ENCODE data around the gene MILR1. TPM values are rescaled to one million over a fixed set of nuclear protein-coding genes. Genes with fewer than 3 reads are reported as not detected.

Gene MILR1
- total and polyA plus RNA-seq, 10 donors, result 15.6 to 55.0 (median 27.6) TPM

GRCh38 chr17:64401244-64401860, 47.6 kb upstream of the MILR1 start:
- peaks cover 17 to 97% (median 88%) of the 10 kb centered on the region in 6 donors for H3K4me1 ChIP-seq
- peak overlapping the region in 6 of 8 donors; percentile 22 to 93 (median 56) for H3K27ac ChIP-seq
- no peak for DNase-seq
- H3K36me3 ChIP-seq, result peaks cover 0 to 4% (median 0%) of the 10 kb centered on the region in 6 donors
- TF ChIP-seq POLR2AphosphoS5 (IDR thresholded peaks at IDR 0.05), result no peak
- no peak for TF ChIP-seq POLR2A (IDR thresholded peaks at IDR 0.05)
- TF ChIP-seq, protein P1, sequence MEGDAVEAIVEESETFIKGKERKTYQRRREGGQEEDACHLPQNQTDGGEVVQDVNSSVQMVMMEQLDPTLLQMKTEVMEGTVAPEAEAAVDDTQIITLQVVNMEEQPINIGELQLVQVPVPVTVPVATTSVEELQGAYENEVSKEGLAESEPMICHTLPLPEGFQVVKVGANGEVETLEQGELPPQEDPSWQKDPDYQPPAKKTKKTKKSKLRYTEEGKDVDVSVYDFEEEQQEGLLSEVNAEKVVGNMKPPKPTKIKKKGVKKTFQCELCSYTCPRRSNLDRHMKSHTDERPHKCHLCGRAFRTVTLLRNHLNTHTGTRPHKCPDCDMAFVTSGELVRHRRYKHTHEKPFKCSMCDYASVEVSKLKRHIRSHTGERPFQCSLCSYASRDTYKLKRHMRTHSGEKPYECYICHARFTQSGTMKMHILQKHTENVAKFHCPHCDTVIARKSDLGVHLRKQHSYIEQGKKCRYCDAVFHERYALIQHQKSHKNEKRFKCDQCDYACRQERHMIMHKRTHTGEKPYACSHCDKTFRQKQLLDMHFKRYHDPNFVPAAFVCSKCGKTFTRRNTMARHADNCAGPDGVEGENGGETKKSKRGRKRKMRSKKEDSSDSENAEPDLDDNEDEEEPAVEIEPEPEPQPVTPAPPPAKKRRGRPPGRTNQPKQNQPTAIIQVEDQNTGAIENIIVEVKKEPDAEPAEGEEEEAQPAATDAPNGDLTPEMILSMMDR (IDR thresholded peaks at IDR 0.05 in 8 of 11, conservative IDR thresholded peaks at IDR 0.05 in 3 of 11), result no peak
- no peaks in the 10 kb centered on the region for H3K9me3 ChIP-seq
- H3K27me3 ChIP-seq (replicated peaks in 1 of 7), result no peaks in the 10 kb centered on the region
- intact Hi-C loops (cut with DNase I; ENCODE audit: low total_unique reads), result no loop called here
- no peak overlapping the region for H3K4me3 ChIP-seq
- WGBS, 5 donors, result 77 to 83% (median 80%) methylated on average over 8 of the region's 8 CpGs

GRCh38 chr17:64401941-64402340, 47.0 kb upstream of the MILR1 start:
- intact Hi-C loops (cut with DNase I; ENCODE audit: low total_unique reads), result no loop called here
- peak; percentile 12 for DNase-seq
- H3K4me1 ChIP-seq, result peaks cover 22 to 97% (median 88%) of the 10 kb centered on the region in 6 donors
- no peaks in the 10 kb centered on the region for H3K9me3 ChIP-seq
- no peaks in the 10 kb centered on the region for H3K27me3 ChIP-seq (replicated peaks in 1 of 7)
- H3K27ac ChIP-seq, result peak overlapping the region in 6 of 8 donors; percentile 22 to 93 (median 56)
- no peak overlapping the region for H3K4me3 ChIP-seq
- peaks cover 0 to 4% (median 0%) of the 10 kb centered on the region in 6 donors for H3K36me3 ChIP-seq
- WGBS, 5 donors, result 30 to 61% (median 48%) methylated on average over 2 of the region's 2 CpGs
- no peak for TF ChIP-seq POLR2A (IDR thresholded peaks at IDR 0.05)
- no peak for TF ChIP-seq POLR2AphosphoS5 (IDR thresholded peaks at IDR 0.05)
- TF ChIP-seq, protein P1 (IDR thresholded peaks at IDR 0.05 in 8 of 11, conservative IDR thresholded peaks at IDR 0.05 in 3 of 11), result no peak

- H3K27me3 ChIP-seq (replicated peaks in 1 of 7), result no peaks in the 10 kb centered on the region
- H3K4me1 ChIP-seq, result peaks cover 26 to 100% (median 93%) of the 10 kb centered on the region in 6 donors
- peak overlapping the region in 5 of 8 donors; percentile 41 to 93 (median 63) for H3K27ac ChIP-seq
- intact Hi-C loops (cut with DNase I; ENCODE audit: low total_unique reads), result no loop called here
- H3K4me3 ChIP-seq, result no peak overlapping the region
- H3K36me3 ChIP-seq, result peaks cover 0 to 4% (median 0%) of the 10 kb centered on the region in 6 donors
- DNase-seq, result peak; percentile 31
- 94 to 97% (median 95%) methylated on average over 5 of the region's 5 CpGs for WGBS, 5 donors
- no peaks in the 10 kb centered on the region for H3K9me3 ChIP-seq
- TF ChIP-seq, protein P1 (IDR thresholded peaks at IDR 0.05 in 8 of 11, conservative IDR thresholded peaks at IDR 0.05 in 3 of 11), result no peak
- TF ChIP-seq POLR2AphosphoS5 (IDR thresholded peaks at IDR 0.05) (no peak), POLR2A (IDR thresholded peaks at IDR 0.05) (no peak)
These were observed 46.4 kb upstream of the MILR1 start for GRCh38 chr17:64402469-64402868.

- Histone ChIP-seq H3K9me3 (no peaks in the 10 kb centered on the region), H3K36me3 (no peaks in the 10 kb centered on the region), H3K4me3 (peak overlapping the region in 1 of 8 donors; percentile 37), H3K4me1 (peaks cover 22 to 100% (median 87%) of the 10 kb centered on the region in 6 donors), H3K27me3 (replicated peaks in 1 of 7) (no peaks in the 10 kb centered on the region), H3K27ac (peak overlapping the region; percentile 49 to 93 (median 86))
- intact Hi-C loops (cut with DNase I; ENCODE audit: low total_unique reads), result no loop called here
- WGBS, 5 donors, result 67 to 91% (median 79%) methylated on average over 6 of the region's 6 CpGs
- TF ChIP-seq POLR2A (IDR thresholded peaks at IDR 0.05) (no peak), POLR2AphosphoS5 (IDR thresholded peaks at IDR 0.05) (no peak)
- TF ChIP-seq, protein P1 (IDR thresholded peaks at IDR 0.05 in 8 of 11, conservative IDR thresholded peaks at IDR 0.05 in 3 of 11), result no peak
- no peak for DNase-seq
These were observed 44.9 kb upstream of the MILR1 start for GRCh38 chr17:64403881-64404460.
